Raji (cell line): ENCODE results near the gene NEDD8.

Experiments
- POLR2A ChIP-seq: IDR thresholded peaks from 2 replicates; pipeline ENCODE4 v1.6.1; 2011; ENCODE audit warnings: low read depth, low read length, control low read depth; ENCODE audit not compliant: insufficient read depth

The NEDD8 gene

DNA sequence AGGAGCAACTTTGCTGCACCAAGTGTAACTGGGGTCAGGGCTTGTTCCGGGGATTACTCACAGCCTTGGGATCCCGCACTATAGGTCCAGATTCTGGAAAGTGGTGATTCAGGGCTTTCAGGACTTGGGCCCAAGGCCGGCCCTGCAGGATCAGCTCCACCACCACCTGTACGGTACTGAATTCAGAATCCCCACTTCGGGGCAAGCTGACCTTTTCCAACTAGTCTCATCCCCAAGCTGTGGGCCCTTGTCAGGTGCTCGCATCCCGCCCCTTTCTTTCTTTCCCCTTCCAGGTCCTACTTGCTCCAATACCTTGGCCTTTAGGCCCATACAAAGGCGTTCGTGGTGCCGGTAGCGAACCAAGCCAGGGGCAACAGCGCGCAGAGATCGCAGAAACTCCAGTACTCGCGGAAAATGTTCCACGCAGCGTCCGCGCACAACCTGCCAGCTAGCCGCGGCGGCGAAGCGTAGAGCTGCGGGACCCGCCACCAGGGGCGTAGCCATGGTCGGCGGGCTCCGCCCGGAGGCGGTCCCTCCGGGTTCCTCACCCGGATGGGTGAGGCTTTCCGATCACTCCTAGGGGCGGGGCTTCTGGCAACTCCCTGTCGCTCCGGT, 9.8 kb upstream of the NEDD8 start:
- no peak for TF ChIP-seq POLR2A

DNA sequence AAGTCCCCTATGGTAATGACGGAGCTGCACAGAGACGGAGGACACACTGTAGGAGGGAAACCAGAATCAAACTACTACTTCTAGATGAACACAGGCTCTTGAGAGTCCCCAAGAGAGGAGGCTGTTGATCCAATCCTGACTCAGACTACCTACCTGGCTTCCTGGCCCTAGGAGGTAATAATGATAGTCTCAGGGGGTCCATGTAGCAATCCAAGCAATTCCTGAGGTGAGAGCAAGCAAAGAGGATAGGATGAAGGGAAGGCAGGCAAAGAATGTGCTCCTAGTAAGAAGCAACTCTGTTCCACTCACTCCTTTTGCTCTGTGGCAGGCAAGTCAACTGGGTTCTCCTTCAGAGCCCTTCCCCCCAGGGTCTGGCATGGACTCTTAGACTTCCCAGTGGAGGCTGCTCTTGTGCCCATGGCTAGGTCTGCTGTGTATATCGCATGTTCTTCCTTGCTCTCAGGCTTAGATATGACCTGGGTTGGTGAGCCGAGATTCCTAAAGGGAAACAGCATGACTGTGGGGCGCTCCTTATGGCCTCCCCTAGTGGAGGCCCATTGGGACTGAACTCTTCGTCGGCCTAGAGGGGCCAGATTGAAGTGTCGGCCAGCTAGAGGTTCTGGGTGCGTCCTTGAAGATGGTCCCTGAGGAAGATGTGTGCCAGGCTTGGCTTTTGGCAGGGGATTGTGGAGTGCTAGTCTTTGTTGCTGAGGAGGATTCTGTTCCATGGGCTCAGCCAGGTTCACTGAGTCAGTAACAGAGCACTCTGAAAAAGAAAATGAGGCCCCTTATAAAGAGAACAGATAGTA, 8.1 kb upstream of the NEDD8 start:
- TF ChIP-seq POLR2A: no peak

DNA sequence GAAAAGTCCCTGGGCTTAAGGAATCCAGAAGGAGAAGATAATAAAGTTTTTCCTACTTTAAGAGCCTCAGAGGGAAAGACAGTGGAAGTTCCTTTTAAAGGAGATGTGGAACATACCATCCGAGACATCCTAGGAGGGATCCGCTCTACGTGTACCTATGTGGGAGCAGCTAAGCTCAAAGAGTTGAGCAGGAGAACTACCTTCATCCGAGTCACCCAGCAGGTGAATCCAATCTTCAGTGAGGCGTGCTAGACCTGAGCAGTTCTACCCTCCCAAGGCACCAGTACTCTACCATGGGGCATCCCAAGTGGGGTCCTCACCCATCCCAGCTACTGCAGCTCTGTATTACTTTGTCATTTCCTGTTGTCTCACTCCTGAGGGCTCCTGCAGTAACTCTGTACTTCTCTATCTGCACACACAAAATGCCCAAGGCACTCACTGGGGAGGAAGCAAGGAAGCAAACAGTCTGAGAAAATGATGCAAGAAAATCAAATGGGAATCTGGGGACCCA, 6.4 kb upstream of the NEDD8 start:
- no peak for TF ChIP-seq POLR2A

DNA sequence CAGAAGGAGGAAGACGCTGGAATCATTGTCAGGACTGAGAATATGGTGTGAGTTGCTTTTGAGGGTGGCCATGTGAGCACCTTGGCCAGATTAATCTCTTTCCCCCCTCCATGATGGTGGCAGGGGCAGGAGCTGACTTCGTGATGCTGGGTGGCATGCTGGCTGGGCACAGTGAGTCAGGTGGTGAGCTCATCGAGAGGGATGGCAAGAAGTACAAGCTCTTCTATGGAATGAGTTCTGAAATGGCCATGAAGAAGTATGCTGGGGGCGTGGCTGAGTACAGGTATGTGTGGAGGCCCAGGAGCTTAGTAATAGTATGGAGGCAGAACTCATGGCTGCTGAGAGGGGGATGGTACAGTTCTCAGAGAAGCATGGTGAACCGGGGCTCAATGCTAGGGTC, 6.0 kb upstream of the NEDD8 start:
- no peak for TF ChIP-seq POLR2A

DNA sequence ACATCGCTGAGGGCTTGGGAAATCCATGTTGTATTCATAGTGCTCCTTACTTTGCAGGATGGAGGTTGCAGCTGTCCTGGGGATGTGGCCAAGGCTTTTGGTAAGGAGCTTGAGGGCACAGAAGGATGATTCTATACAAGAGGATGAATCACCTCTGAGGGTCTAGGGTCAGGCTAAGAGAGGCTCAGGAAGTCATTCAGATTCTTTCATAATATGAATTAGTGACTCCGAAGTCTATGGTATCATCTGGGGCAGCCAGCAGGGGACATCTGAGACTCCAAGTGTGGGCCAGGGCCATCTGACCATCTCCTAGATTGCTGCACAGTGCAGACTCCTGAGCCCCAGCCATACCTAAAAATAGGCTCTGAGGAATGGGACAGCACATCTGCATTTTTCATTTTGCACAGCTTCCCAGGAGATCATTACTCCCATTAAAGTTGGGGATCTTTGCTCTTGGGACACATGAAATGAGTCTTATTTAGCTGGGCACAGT, 5.3 kb upstream of the NEDD8 start:
- no peak for TF ChIP-seq POLR2A

DNA sequence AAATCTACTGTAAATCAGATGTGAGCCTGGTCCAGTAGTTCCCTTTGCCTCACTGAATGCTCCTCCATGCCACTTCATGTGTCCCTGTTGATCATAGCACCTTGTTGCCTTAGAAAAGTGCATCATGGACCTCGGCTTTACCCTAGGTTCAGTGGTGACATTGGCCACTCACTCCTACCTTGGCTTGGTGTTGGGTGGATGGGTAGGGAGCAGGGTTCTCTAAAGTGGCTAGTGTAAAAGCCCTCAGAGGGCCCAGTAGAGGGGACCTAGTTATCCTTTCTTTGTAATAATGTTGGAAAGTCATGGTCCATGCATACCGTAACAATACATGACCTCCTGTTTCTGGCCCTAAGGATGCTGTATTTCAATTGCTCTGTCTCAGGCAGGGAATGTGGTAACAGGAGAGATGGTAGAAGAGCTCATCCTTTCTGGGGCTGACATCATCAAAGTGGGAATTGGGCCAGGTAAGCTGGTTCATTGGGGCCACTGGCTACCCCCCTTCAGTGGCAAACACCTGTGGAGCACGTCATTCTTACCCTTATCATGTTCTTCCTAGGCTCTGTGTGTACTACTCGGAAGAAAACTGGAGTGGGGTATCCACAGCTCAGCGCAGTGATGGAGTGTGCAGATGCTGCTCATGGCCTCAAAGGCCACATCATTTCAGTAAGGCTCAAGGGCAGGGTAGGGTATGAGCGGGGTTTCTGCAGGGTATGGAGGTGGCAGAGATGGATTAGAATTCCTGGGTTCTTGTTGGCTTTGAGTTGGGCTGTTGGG, 4.7 kb upstream of the NEDD8 start:
- no peak for TF ChIP-seq POLR2A

DNA sequence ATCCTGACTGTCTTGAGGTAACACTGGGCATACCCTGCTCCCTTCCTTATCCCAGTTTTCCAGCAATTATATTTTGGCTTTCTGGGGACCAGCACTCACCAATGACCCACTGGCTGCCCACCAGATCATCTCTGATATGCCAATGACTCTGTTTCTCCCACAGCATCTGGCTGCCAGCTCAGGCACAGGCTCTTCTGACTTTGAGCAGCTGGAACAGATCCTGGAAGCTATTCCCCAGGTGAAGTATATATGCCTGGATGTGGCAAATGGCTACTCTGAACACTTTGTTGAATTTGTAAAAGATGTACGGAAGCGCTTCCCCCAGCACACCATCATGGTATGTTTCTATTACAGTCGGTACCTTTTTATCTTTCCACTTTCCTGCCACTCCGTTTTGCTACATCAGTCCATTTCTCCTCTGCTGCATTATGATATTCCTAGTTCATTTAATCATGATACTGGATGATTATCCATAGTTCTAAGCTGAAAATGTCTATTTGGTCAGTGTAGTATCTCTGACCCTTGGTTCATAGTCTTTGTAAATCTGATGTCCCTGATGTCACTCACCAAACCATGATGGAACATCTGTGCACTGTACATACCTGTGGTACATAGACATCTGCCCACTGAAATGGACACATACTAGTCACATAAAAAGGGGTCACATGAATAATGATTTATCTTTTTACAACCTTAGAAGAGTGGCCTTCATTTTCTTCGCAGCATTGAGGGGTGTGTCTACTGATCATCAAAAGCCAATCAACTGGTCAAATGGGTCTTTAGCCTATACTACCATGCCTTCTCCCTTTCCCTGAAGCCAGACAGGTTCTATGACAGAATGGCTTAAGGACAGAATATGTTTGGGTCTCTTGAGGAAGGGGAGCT, 3.9 kb upstream of the NEDD8 start:
- TF ChIP-seq POLR2A: no peak

DNA sequence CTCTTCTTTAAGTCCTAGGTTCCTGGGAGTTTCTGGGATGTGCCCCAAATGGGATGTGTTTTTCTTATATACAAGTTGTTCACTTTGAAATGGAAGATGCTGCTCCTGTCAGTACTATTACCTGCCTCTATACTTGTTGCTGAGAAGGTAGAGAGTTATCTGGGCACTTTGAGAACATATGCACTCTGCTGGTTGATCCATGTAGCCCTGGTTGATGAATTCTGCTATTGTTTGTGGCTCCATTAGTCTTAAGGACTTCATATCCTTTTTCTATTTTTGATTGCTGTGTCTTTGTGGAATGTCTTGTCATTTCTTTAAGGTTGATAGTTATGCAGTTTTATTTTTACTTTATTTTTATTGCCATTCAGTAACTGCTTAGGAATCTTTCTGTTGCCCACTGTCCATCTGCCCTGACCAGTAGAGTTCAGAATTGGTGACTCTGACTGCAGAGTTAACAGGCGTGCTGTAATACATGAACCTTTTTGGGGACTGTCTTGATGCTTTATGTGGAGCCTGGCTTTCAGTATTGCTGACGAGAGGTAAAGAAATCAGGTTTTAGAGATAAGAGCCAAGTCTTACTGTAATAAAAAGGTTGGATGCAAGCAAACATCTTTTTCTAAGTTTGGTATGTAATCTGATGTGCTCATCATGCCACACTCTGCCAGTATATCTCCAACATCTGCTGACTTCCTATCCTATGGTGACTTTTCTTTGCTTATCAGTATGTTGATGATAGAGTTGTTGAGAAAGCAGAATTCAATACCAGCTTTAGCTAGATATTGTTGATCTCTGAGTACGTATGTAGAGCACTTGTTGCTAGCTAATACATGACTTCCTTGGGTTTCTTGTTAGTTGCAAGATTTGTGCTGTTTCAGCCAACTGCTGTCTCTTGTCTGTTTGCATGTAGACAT, 2.2 kb upstream of the NEDD8 start:
- no peak for TF ChIP-seq POLR2A

DNA sequence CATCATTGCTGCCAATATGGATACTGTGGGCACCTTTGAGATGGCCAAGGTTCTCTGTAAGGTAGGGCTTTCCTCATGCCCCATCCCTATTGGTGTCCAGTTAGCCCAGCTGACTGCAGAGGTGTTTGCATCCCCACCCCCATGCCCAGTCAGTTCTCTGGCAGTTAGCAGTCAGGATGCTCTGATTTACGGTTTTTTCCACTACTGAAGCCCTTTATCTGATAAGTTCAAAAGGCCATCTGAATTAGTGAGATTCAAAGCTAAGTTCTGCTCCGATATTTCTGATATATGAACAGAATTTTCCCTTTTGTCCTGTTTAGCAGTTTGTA, 1.3 kb upstream of the NEDD8 start:
- TF ChIP-seq POLR2A: no peak

DNA sequence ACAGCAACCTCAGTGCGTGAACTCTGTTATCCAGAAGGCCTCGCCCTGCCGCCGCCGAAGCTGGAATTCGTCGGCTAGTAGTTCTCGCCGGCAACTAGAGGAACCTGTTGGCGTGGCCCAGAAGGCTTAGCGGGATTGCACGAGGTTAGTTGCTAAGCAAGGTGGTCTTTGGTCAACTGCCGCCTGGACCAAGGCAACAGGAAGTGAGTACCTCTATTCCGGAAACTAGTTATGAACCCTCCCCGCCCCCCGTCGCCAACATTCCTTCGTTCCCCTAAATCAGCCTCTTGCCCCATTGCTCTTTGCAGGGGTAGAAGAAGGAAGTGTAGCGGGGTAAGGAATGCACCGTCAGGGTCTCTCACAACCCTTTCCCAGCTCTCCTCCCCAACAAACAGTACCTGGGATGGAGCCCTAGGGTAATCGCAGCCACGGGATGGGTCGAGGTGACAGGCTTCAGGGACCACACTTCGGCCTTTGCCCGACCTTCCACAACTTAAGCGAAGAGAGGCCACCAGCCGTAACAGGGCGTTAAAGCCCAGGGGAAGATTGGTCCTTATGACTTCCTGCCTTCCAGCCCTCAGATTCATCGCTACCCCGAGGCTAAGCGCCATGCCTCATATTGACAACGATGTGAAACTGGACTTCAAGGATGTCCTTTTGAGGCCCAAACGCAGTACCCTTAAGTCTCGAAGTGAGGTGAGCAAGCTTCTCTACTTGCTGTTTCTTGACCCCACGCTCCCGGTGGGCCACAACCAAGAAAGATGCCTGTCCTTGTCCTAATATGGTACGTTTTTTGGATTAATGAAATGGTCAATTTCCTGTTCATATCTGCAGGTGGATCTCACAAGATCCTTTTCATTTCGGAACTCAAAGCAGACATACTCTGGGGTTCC, 724 bp upstream of the NEDD8 start, which contains the start of gene GMPR2:
Gene GMPR2 (plus strand): TSS at position 285 of the 893 bp plus-strand sequence. CDS start 325 bp downstream, at position 610.
- peak; percentile 54; the same call in 1 of the 2 replicates for TF ChIP-seq POLR2A

DNA sequence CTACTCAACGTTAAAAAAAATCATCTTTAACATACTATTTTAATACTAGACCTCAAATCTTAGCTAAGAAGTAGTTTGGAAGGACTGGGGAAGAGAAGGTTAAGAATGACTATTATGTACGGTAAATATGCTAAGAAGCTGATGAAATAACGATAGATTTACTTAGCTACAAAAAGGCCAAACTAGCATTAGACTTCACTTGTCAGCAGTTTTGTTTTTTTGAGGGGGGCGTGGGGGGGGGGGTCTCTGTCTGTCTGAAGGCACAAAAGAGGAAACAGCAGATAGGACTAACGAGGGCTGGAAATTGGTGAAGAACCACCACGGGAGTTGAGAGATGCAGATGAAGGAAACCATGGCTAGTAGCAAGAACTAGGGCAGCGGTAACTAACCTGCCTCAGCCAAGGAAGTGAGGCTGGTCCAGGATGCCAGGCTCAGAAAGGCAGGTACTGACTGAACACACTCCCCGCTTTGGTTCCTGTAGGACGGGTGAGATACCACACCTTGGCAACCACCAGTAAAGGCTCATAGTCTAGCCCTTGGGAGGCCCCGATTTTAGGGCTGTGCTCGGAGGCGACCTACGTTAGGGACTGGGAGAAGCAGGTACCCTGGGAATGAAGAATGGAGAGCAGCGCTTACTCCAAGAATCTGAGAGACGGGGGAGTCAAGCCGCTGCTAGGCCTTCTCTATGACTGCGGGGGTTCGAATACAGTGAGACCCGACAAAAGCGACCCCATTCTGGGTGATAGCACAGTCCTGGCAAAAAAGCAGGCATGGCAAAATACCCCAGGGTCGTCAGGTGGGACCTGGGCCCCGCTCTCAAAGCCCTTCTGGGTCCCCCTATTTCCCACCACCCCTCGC, 675 bp downstream of the NEDD8 start:
- TF ChIP-seq POLR2A: no peak

DNA sequence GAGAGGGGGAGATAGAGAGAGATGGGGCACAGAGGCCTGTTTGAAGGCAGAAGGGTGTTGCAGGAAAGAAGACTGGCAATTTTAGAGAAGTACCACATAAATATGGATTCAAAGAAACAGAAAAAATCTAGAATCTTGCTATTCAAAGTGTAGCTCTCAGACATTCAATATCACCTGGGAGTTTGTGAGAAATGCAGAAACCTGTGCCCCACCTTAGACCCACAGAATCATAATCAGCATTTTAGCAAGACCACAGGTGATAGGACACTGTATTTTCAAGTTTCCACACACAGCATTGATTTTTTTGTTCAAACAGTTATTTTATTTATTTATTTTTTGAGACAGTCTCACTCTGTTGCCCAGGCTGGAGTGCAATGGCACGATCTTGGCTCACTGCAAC, 3.3 kb downstream of the NEDD8 start:
- TF ChIP-seq POLR2A: no peak
